Measurements from ENCODE around the gene ARHGAP18.

ARHGAP18 gene

DNA sequence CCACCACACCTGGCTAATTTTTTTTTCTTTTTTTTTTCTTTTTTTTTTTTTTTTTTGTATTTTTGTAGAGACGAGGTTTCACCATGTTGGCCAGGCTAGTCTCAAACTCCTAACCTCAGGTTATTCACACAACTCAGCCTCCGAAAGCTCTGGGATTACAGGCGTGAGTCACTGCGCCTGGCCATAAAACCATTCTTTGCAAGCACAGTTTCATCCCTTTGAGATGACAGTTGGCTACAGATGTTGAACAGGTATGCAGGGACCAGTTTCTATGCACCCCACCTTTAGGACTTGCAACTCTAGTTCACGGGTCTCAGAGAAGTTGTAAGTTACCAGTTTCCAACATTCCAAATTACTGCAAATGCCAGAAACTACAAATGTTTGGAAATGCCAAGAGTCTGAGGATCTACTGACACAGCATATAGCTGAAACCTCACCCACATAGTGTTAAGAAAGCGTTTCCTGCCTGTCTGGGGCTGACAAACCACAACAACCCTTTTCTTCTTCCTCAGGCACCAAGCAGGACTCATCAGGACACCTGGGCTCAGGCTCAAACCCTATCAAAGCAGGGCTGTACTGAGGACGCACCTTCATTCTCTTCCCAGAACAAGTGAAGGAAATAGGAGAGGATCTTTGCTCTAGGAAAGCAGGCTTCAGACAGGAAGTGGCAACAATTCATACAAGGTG is 22.9 kb downstream of the ARHGAP18 start:
- no peak overlapping the region for H3K4me3 ChIP-seq (ENCODE audit: low read depth, low read length)
- TF ChIP-seq, protein P1, sequence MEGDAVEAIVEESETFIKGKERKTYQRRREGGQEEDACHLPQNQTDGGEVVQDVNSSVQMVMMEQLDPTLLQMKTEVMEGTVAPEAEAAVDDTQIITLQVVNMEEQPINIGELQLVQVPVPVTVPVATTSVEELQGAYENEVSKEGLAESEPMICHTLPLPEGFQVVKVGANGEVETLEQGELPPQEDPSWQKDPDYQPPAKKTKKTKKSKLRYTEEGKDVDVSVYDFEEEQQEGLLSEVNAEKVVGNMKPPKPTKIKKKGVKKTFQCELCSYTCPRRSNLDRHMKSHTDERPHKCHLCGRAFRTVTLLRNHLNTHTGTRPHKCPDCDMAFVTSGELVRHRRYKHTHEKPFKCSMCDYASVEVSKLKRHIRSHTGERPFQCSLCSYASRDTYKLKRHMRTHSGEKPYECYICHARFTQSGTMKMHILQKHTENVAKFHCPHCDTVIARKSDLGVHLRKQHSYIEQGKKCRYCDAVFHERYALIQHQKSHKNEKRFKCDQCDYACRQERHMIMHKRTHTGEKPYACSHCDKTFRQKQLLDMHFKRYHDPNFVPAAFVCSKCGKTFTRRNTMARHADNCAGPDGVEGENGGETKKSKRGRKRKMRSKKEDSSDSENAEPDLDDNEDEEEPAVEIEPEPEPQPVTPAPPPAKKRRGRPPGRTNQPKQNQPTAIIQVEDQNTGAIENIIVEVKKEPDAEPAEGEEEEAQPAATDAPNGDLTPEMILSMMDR (IDR thresholded peaks at IDR 0.05; ENCODE audit: low read depth, low read length): no peak
- no peaks in the 10 kb centered on the region for H3K9me3 ChIP-seq (ENCODE audit: severe bottlenecking)
- no peak overlapping the region for H3K27ac ChIP-seq
- DNase-seq: no peak
- H3K27me3 ChIP-seq (ENCODE audit: insufficient read depth, low read depth, severe bottlenecking): no peaks in the 10 kb centered on the region
- H3K36me3 ChIP-seq: no peaks in the 10 kb centered on the region

DNA sequence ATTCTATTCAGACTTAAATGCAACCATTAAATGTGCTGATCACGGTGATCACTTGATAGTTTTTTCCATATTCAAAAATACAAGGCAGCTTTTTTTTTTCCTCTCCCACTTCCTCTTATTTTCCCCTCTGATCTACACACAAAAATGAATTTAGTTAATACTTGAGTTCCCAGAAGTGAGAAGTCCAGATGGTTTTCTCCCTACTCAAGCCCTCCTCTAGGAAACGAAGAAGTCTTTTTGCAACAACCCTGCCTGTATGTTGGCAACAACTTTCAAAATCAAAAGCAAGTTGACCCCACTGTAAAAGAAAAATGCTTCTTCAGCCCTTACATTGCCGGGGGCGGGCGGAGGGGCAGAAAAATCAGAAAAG is 24.3 kb downstream of the ARHGAP18 start:
- DNase-seq: no peak
- TF ChIP-seq, protein P1 (IDR thresholded peaks at IDR 0.05; ENCODE audit: low read depth, low read length): no peak
- H3K9me3 ChIP-seq (ENCODE audit: severe bottlenecking): no peaks in the 10 kb centered on the region
- no peak overlapping the region for H3K4me3 ChIP-seq (ENCODE audit: low read depth, low read length)
- H3K27ac ChIP-seq: no peak overlapping the region
- H3K36me3 ChIP-seq: no peaks in the 10 kb centered on the region
- no peaks in the 10 kb centered on the region for H3K27me3 ChIP-seq (ENCODE audit: insufficient read depth, low read depth, severe bottlenecking)

DNA sequence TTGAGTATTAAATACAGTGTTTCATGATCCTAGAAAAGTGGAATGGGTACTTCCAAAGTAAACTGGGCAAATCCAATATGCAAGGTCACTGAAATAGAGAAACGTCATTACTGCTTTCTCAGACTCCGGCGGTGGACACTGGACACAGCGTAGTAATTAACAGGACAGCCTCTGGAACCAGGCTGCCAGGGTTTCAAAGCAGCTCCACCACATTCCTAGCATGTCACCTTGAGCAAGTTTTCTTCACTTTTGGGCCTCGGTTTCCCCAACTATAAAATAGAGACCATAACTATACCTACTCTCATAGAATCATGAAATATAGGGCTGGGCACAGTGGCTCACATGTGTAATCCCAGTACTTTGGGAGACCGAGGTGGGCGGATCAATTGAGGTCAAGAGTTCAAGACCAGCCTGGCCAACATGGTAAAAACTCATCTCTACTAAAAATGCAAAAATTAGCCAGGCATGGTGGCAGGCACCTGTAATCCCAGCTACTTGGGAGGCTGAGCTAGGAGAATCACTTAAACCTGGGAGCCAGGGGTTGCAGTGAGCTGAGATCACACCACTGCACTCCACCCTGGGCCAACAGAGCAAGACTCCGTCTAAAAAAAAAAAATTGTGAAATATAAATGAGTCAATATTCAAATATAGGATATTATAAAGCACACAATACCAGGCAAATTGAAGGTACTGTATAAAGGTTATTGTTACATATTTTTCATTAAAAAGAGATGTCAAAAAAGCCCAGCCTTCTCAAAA is 24.9 kb downstream of the ARHGAP18 start:
- Histone ChIP-seq H3K36me3 (no peaks in the 10 kb centered on the region), H3K4me3 (ENCODE audit: low read depth, low read length) (no peak overlapping the region), H3K27me3 (ENCODE audit: insufficient read depth, low read depth, severe bottlenecking) (no peaks in the 10 kb centered on the region), H3K27ac (no peak overlapping the region), H3K9me3 (ENCODE audit: severe bottlenecking) (no peaks in the 10 kb centered on the region)
- TF ChIP-seq, protein P1 (IDR thresholded peaks at IDR 0.05; ENCODE audit: low read depth, low read length): no peak
- no peak for DNase-seq

DNA sequence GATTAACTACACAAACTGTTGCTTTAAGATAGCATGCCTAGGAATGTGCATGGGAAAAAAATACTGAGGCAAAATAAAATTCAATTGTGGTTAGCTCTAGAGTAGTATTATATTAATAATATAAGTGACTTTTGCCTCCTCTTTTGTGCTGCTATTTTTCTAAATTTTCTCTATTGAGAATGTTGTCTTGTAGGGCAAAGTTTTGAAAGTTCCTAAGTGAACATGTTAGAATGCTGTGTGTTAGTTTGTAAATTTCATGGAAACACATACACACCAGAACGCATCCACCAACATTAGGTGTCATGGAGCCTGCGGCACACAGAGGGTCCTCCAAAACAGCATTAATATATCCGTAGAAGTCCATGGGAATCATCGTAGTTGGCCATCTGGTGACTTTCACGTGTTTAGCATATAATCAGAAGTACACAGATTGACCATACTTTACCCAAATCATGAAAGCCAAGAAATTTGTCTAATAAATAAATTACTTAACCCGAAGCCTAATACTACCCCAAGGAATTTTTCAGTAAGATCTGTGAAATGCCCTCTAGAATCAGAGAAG is 25.6 kb downstream of the ARHGAP18 start:
- no peak overlapping the region for H3K27ac ChIP-seq
- H3K9me3 ChIP-seq (ENCODE audit: severe bottlenecking): no peaks in the 10 kb centered on the region
- TF ChIP-seq, protein P1 (IDR thresholded peaks at IDR 0.05; ENCODE audit: low read depth, low read length): no peak
- H3K36me3 ChIP-seq: no peaks in the 10 kb centered on the region
- no peak for DNase-seq
- H3K27me3 ChIP-seq (ENCODE audit: insufficient read depth, low read depth, severe bottlenecking): no peaks in the 10 kb centered on the region
- H3K4me3 ChIP-seq (ENCODE audit: low read depth, low read length): no peak overlapping the region

DNA sequence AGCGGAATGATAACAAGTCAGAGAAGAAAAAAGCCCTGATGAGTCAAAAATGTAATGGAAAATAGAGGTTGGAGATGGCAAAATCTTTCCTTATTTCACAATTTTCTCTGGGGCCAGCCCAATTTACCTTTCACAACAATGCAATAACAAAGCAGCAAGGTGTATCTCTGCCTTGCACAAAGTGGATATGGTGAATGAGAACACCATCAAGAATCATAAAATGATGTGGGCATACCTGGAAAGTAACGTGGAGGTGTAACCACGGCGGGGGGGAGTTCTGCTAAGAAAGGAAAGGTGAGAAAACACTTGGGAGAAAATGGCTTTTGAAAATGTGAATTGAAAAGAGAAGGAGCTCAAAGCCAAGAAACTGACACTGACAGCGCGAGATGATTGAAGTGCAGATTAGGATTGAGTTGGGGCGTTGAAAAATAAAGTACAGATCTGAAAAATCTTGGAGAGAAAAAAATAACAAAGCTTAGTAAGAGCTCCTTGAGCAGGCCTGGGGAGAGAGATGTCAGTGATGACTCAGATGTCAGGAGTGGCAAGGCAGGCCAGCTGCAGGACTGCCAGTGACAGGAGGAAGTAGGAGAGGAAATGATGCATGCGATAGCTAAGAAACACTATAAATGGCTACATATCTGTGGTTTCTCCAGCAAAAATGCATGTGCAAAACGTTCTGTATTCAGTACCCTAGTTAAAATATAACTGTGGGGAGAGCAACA is 26.2 kb downstream of the ARHGAP18 start:
- H3K27ac ChIP-seq: no peak overlapping the region
- H3K4me3 ChIP-seq (ENCODE audit: low read depth, low read length): no peak overlapping the region
- no peak for DNase-seq
- no peaks in the 10 kb centered on the region for H3K9me3 ChIP-seq (ENCODE audit: severe bottlenecking)
- no peaks in the 10 kb centered on the region for H3K27me3 ChIP-seq (ENCODE audit: insufficient read depth, low read depth, severe bottlenecking)
- TF ChIP-seq, protein P1 (IDR thresholded peaks at IDR 0.05; ENCODE audit: low read depth, low read length): no peak
- H3K36me3 ChIP-seq: no peaks in the 10 kb centered on the region

Data from WERI-Rb-1 (cell line).